ENCODE measurements around the gene RBBP7.
"Not testable (repeated sequence)": the region's sequence is repeated elsewhere in the genome, so short reads cannot be mapped to it uniquely, and the experiment has no call there.

The RBBP7 gene

GRCh38 chrX:16856744-16857143 lies 13.4 kb downstream of the RBBP7 start:
- DNase-seq = no peak

GRCh38 chrX:16856076-16856404 lies 14.1 kb downstream of the RBBP7 start:
- not testable (repeated sequence) for DNase-seq

- DNase-seq = no peak
Measured at GRCh38 chrX:16855363-16856075, 14.6 kb downstream of the RBBP7 start.

- DNase-seq = no peak
Measured at GRCh38 chrX:16853537-16853936, 16.6 kb downstream of the RBBP7 start.

GRCh38 chrX:16852617-16853179 lies 17.5 kb downstream of the RBBP7 start:
- no peak for DNase-seq

GRCh38 chrX:16851827-16852226 lies 18.3 kb downstream of the RBBP7 start:
- DNase-seq = no peak

- no peak for DNase-seq
Measured at GRCh38 chrX:16851421-16851820, 18.7 kb downstream of the RBBP7 start.

GRCh38 chrX:16848541-16848940 lies 21.6 kb downstream of the RBBP7 start:
- no peak for DNase-seq

- no peak for DNase-seq
Measured at GRCh38 chrX:16845686-16846085, 24.5 kb downstream of the RBBP7 start.

- DNase-seq = no peak
Measured at GRCh38 chrX:16843208-16843909, 26.8 kb downstream of the RBBP7 start.

GRCh38 chrX:16842684-16843083 lies 27.5 kb downstream of the RBBP7 start:
- no peak for DNase-seq

GRCh38 chrX:16839852-16840460 lies 30.2 kb downstream of the RBBP7 start:
- no peak for DNase-seq

GRCh38 chrX:16839219-16839851 lies 30.8 kb downstream of the RBBP7 start:
- no peak for DNase-seq

GRCh38 chrX:16838202-16839066 lies 31.7 kb downstream of the RBBP7 start:
- no peak for DNase-seq

GRCh38 chrX:16836371-16836770 lies 33.8 kb downstream of the RBBP7 start:
- DNase-seq = no peak

- no peak for DNase-seq
Measured at GRCh38 chrX:16834806-16835205, 35.4 kb downstream of the RBBP7 start.

GRCh38 chrX:16832301-16832700 lies 37.9 kb downstream of the RBBP7 start:
- DNase-seq = no peak

GRCh38 chrX:16828124-16828908 lies 41.8 kb downstream of the RBBP7 start:
- no peak for DNase-seq

- no peak for DNase-seq
Measured at GRCh38 chrX:16827225-16827624, 42.9 kb downstream of the RBBP7 start.

- no peak for DNase-seq
Measured at GRCh38 chrX:16826207-16826606, 44.0 kb downstream of the RBBP7 start.

- DNase-seq = no peak
Measured at GRCh38 chrX:16825264-16826035, 44.7 kb downstream of the RBBP7 start.
